Activated naive CD4-positive, alpha-beta T cell treated with anti-CD3 and anti-CD28 coated beads for 36 hours (primary cell): ENCODE results near the gene GAL. TPM values are rescaled to one million over a fixed set of nuclear protein-coding genes. Genes with fewer than 3 reads are reported as not detected.

Experiments used
- CTCF ChIA-PET: fragments of 350-600 bp; sonication (Branson Sonifier 250); formaldehyde crosslinking; loops from one replicate; lab custom pipeline; 2021; ENCODE audit warnings: antibody characterized with exemption; lab: Charles Lee
- DNase-seq: peaks from one replicate; pipeline ENCODE4 v3.0.0-alpha.2; 2020
- H3K27ac Mint-ChIP-seq: one replicate; pipeline ENCODE4 v1.8.0; 2021; ENCODE audit warnings: mild to moderate bottlenecking, mixed read lengths
- H3K27me3 Mint-ChIP-seq: one replicate; pipeline ENCODE4 v1.8.0; 2021; ENCODE audit warnings: low read depth, mixed read lengths
- H3K36me3 Mint-ChIP-seq: one replicate; pipeline ENCODE4 v1.8.0; 2021; ENCODE audit warnings: low read depth, mixed read lengths
- H3K4me1 Mint-ChIP-seq: one replicate; pipeline ENCODE4 v1.8.0; 2021; ENCODE audit warnings: low read depth, mixed read lengths
- H3K4me3 Mint-ChIP-seq: one replicate; pipeline ENCODE4 v1.8.0; 2021; ENCODE audit warnings: mild to moderate bottlenecking, moderate library complexity, mixed read lengths
- H3K9me3 Mint-ChIP-seq: one replicate; pipeline ENCODE4 v1.8.0; 2021; ENCODE audit warnings: mixed read lengths
- intact Hi-C: fragments of 100-400 bp; cut with micrococcal nuclease; formaldehyde crosslinking; loops from one replicate; pipeline ENCODE4 v1.15.1; 2023
- total RNA-seq, 2 experiments: library from RNA; stranded (reverse); gene quantifications; one replicate each; pipeline ENCODE4 v1.2.3, GENCODE V29; 2021

GAL gene
- total RNA-seq, 2 experiments from 2014 or later, result 3.6 to 3.9 TPM

GRCh38 chr11:68709062-68709461 is 24.7 kb downstream of the GAL start:
- Mint-ChIP-seq H3K36me3 (no peaks in the 10 kb centered on the region), H3K4me1 (no peaks in the 10 kb centered on the region), H3K9me3 (no peaks in the 10 kb centered on the region), H3K27ac (no peak overlapping the region), H3K27me3 (no peaks in the 10 kb centered on the region), H3K4me3 (no peak overlapping the region)
- CTCF ChIA-PET, result no interaction called here
- DNase-seq, result no peak
- intact Hi-C loops, result no loop called here

DNA sequence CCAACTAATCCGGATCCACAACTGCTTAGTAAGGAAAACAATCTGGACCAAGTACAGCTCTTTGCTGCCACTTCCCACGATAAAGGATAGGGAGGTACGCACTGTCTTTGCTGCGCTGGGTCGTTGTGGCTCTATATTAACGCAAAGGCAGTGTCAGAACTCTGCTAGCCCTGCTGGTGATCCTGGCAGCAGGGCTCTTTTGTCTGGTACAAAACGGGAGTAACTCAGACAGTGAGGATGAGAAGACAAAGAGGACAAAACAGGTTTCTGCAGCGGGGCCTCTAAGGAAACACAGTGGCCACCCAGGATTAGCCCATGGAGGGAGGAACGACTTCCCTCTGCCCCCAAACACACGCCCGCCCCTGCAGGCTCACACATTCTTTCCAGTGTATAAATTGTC is 26.1 kb downstream of the GAL start:
- CTCF ChIA-PET, result no interaction called here
- H3K27ac Mint-ChIP-seq, result no peak overlapping the region
- H3K36me3 Mint-ChIP-seq, result no peaks in the 10 kb centered on the region
- H3K27me3 Mint-ChIP-seq, result no peaks in the 10 kb centered on the region
- H3K4me3 Mint-ChIP-seq, result no peak overlapping the region
- no peaks in the 10 kb centered on the region for H3K9me3 Mint-ChIP-seq
- intact Hi-C loops, result no loop called here
- DNase-seq, result no peak
- no peaks in the 10 kb centered on the region for H3K4me1 Mint-ChIP-seq

DNA sequence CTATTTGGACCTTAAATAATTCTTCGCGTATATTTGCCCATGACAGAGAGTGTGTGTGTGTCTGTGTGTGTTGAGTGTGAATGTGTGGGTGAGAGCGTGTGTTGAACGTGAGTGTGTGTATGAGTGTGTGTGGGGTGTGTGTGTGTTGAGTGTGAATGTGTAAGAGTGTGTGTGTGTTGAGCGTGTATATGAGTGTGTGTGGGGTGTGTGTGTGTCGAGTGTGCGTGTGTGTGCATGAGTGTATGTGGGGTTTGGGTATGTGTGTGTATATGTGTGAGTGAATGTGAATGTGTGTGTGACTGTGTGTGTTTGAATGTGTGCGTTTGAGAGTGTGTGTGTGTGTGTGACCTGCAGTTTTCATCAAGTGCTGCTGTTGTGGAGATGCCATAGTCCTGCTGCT is 26.8 kb downstream of the GAL start:
- Mint-ChIP-seq H3K4me1 (no peaks in the 10 kb centered on the region), H3K4me3 (no peak overlapping the region), H3K9me3 (no peaks in the 10 kb centered on the region), H3K36me3 (no peaks in the 10 kb centered on the region), H3K27me3 (no peaks in the 10 kb centered on the region), H3K27ac (no peak overlapping the region)
- DNase-seq, result no peak
- intact Hi-C loops, result no loop called here
- CTCF ChIA-PET, result no interaction called here

GRCh38 chr11:68714060-68714856 is 29.9 kb downstream of the GAL start:
- CTCF ChIA-PET, result no interaction called here
- no peak for DNase-seq
- Mint-ChIP-seq H3K4me1 (no peaks in the 10 kb centered on the region), H3K4me3 (no peak overlapping the region), H3K27ac (no peak overlapping the region), H3K9me3 (peaks cover 3% of the 10 kb centered on the region), H3K27me3 (no peaks in the 10 kb centered on the region), H3K36me3 (peaks cover 3% of the 10 kb centered on the region)
- intact Hi-C loops, result no loop called here

DNA sequence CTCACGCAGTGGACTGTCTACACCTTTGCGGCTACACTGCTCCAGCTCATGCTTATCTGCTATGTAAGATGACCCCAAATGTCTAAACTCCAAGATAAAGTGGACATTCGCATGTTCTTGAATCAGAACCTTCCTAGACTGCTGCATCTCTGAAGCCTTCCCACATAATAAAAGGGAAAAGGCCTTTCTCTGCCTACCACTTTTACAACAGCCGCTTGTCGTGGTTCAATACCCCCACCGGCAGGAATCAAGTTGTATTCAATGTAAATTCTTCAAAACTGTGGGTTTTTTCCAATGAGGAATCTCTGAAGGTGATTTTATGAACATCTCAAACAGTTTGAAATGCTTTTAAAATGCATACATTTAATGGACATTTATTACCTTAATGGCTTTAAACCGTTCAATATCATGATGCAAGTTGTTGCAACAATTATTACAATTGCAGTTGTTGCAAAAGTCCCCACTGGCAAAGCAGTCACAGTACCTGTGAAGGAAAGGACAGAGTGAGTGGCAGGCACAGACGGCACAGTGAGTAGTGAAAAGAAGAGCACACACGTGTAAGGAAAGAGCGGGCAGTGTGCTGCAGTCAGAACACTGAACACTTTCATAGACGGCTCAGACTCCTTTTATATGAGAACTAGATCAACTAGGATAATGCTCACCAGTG is 31.2 kb downstream of the GAL start:
- Mint-ChIP-seq H3K4me3 (no peak overlapping the region), H3K9me3 (peaks cover 14% of the 10 kb centered on the region), H3K4me1 (no peaks in the 10 kb centered on the region), H3K27ac (no peak overlapping the region), H3K36me3 (peaks cover 11% of the 10 kb centered on the region), H3K27me3 (no peaks in the 10 kb centered on the region)
- intact Hi-C loops, result no loop called here
- CTCF ChIA-PET, result no interaction called here
- no peak for DNase-seq

GRCh38 chr11:68721075-68721474 is 36.7 kb downstream of the GAL start:
- Mint-ChIP-seq H3K27ac (no peak overlapping the region), H3K4me1 (no peaks in the 10 kb centered on the region), H3K9me3 (peaks cover 14% of the 10 kb centered on the region), H3K4me3 (no peak overlapping the region), H3K36me3 (peaks cover 11% of the 10 kb centered on the region), H3K27me3 (no peaks in the 10 kb centered on the region)
- no peak for DNase-seq
- intact Hi-C loops, result no loop called here
- CTCF ChIA-PET, result no interaction called here

- H3K36me3 Mint-ChIP-seq, result peaks cover 11% of the 10 kb centered on the region
- no peak overlapping the region for H3K27ac Mint-ChIP-seq
- intact Hi-C loops, result no loop called here
- no peak for DNase-seq
- H3K4me3 Mint-ChIP-seq, result no peak overlapping the region
- H3K9me3 Mint-ChIP-seq, result peaks cover 14% of the 10 kb centered on the region
- H3K27me3 Mint-ChIP-seq, result no peaks in the 10 kb centered on the region
- CTCF ChIA-PET, result no interaction called here
- no peaks in the 10 kb centered on the region for H3K4me1 Mint-ChIP-seq
Measured at GRCh38 chr11:68722143-68722542, 37.8 kb downstream of the GAL start.

DNA sequence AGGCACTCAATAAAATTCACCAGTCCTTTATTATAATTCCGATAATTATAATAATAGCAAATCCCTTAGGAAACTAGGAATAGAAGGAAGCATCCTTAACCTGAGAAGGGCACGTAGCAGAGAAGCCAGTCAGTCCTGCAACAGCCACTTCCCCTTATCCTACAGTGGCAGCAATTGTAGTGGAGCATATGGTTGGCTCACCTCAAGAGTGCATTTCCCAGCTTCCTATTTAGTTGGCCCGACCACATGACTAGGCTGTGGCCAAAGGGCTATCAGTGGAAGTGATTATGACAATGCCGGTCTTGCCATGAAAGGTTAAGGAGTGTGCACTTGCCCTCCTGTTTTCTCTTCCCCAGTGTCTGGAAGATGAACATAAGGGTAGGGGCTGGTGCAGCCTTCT is 39.9 kb downstream of the GAL start:
- no peaks in the 10 kb centered on the region for H3K27me3 Mint-ChIP-seq
- no peak for DNase-seq
- peaks cover 8% of the 10 kb centered on the region for H3K36me3 Mint-ChIP-seq
- CTCF ChIA-PET, result no interaction called here
- H3K9me3 Mint-ChIP-seq, result peaks cover 10% of the 10 kb centered on the region
- H3K4me1 Mint-ChIP-seq, result no peaks in the 10 kb centered on the region
- H3K4me3 Mint-ChIP-seq, result no peak overlapping the region
- no peak overlapping the region for H3K27ac Mint-ChIP-seq
- intact Hi-C loops, result no loop called here

DNA sequence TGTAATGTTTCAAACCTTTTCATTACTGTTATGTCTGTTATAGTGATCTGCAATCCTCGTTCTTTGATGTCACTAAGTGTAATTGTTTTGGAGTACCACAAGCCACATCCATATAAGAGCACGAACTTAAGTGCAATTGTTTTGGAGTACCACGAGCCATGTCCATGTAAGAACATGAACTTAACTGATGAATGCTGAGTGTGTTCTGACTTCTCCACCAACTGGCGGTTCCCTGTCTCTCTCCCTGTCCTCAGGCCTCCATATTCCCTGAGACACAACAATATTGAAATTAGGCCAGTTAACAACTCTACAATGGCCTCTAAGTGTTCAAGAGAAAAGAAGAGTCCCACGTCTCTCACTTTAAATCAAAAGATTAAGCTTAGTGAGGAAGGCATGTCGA is 43.4 kb downstream of the GAL start:
- DNase-seq, result no peak
- no peak overlapping the region for H3K27ac Mint-ChIP-seq
- CTCF ChIA-PET, result no interaction called here
- H3K9me3 Mint-ChIP-seq, result no peaks in the 10 kb centered on the region
- H3K4me3 Mint-ChIP-seq, result no peak overlapping the region
- H3K27me3 Mint-ChIP-seq, result no peaks in the 10 kb centered on the region
- H3K4me1 Mint-ChIP-seq, result no peaks in the 10 kb centered on the region
- no peaks in the 10 kb centered on the region for H3K36me3 Mint-ChIP-seq
- intact Hi-C loops, result no loop called here

GRCh38 chr11:68734111-68734510 is 49.8 kb downstream of the GAL start:
- CTCF ChIA-PET, result interaction anchor here (0.7 to 1.4 kb wide), 2 partner anchors 66 to 110 kb away, joined by 3 read pairs; no protein-coding TSS in a partner anchor
- Mint-ChIP-seq H3K4me3 (no peak overlapping the region), H3K27ac (no peak overlapping the region), H3K27me3 (no peaks in the 10 kb centered on the region), H3K9me3 (no peaks in the 10 kb centered on the region), H3K4me1 (no peaks in the 10 kb centered on the region), H3K36me3 (no peaks in the 10 kb centered on the region)
- no peak for DNase-seq
- intact Hi-C loops, result no loop called here

GRCh38 chr11:68735125-68735524 is 50.8 kb downstream of the GAL start:
- no peaks in the 10 kb centered on the region for H3K9me3 Mint-ChIP-seq
- H3K36me3 Mint-ChIP-seq, result no peaks in the 10 kb centered on the region
- no peak overlapping the region for H3K27ac Mint-ChIP-seq
- no peak for DNase-seq
- H3K4me1 Mint-ChIP-seq, result no peaks in the 10 kb centered on the region
- intact Hi-C loops, result no loop called here
- CTCF ChIA-PET, result no interaction called here
- H3K27me3 Mint-ChIP-seq, result no peaks in the 10 kb centered on the region
- no peak overlapping the region for H3K4me3 Mint-ChIP-seq

DNA sequence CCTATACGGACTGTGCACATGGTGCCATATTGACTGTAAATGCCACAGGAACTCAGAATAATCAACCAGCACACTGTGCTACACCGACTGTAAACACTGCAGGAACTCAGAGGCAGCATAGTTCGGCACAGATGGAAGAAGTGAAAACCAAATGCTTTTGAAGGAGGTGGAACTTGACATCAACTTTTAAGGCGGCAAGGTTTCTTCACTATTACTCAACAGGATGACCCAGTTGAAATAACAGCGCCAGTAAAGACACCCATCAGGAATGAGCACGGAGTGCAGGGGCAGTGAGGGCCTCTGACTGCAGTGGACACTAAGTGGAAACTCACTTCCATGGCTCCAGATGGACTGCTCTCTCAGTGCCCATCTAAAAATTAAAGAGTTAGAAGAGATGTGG is 51.3 kb downstream of the GAL start:
- Mint-ChIP-seq H3K27me3 (no peaks in the 10 kb centered on the region), H3K27ac (no peak overlapping the region), H3K9me3 (no peaks in the 10 kb centered on the region), H3K4me3 (no peak overlapping the region), H3K4me1 (no peaks in the 10 kb centered on the region), H3K36me3 (no peaks in the 10 kb centered on the region)
- CTCF ChIA-PET, result no interaction called here
- intact Hi-C loops, result no loop called here
- no peak for DNase-seq
